Heart left ventricle (tissue), 13 donors: ENCODE results near the gene PREX1.

Source experiments
- CTCF ChIP-seq, 12 donors: fragments of 200-600 bp; sonication (generic) in 4 of 12; IDR thresholded peaks; one replicate each; pipeline versions ENCODE4 v1.5.0 to v1.8.0; 2018 to 2022; ENCODE audit warnings: antibody characterized with exemption in 12 of 12, mild to moderate bottlenecking in 5 of 12
- POLR2A ChIP-seq, 2 donors: fragments of 450-650 bp; IDR thresholded peaks; one replicate each; pipeline ENCODE4 v1.6.1; 2017; ENCODE audit warnings: antibody characterized with exemption in 2 of 2, mild to moderate bottlenecking in 2 of 2, moderate library complexity in 2 of 2
- donor health status: ischemic (EF 13 %, LVEDD 7.1; RV severe dilation, severe dysfunction).
- donor health status: DM: no; HTN: yes; CAD: no.
- donor health status: DM: no; HTN: no; CAD: no.
- donor health status: ischemic (EF 25% LVEDD 6.9; RV normal size, moderate dysfunction).
- donor health status: ischemic (EF 25% LVEDD 5.7; RV mildly dilated, moderate dysfunction).
- donor health status: ischemic (EF 35%, LVEDD 5.7; RV mildly dilated, moderate dysfunction).
- donor health status: nonischemic (EF 11% LVEDD 7.7; RV severe dilation, severe dysfunction).
- donor health status: DM: yes; HTN: yes; CAD: no.
- donor health status: PGD.
- donor health status: ischemic (EF 29% LVEDD 5.4; RV normal size, mild dysfunction).
- donor health status: nonischemic (EF 23%, LVEDD 6.1; RV moderate dilation, normal function).

GRCh38 chr20:48603819-48604405, 223.9 kb downstream of the PREX1 start:
- TF ChIP-seq CTCF (IDR thresholded peaks at IDR 0.05) (no peak), POLR2A (IDR thresholded peaks at IDR 0.05) (no peak)
